Stimulated activated CD4-positive, alpha-beta T cell treated with anti-CD3 and anti-CD28 coated beads, TNF-alpha, amount 100 ng/mL, for 24 hours (primary cell): ENCODE results near the gene TRPV4.
"Not testable (repeated sequence)": the region's sequence is repeated elsewhere in the genome, so short reads cannot be mapped to it uniquely, and the experiment has no call there.

Experiments used
- DNase-seq, 3 experiments: peaks; one replicate each; pipeline ENCODE4 v3.0.0-alpha.2; 2020; ENCODE audit warnings: low read depth in 3 of 3

Gene TRPV4

GRCh38 chr12:109833307-109834189, at the start of gene TRPV4:
Gene TRPV4 (minus strand): TSS chr12:109833398. CDS start chr12:109814796, 18,602 bp downstream.
- no peak for DNase-seq

GRCh38 chr12:109881752-109882151, 48.6 kb upstream of the TRPV4 start:
- DNase-seq: no peak

GRCh38 chr12:109880938-109881337, 47.7 kb upstream of the TRPV4 start:
- no peak for DNase-seq

- DNase-seq: peak; percentile 76 to 85 (median 84)
Measured at GRCh38 chr12:109880043-109880931, 47.1 kb upstream of the TRPV4 start, which contains the start of gene GLTP. Gene GLTP (minus strand): TSS chr12:109880541. CDS start chr12:109880374, 167 bp downstream.

GRCh38 chr12:109879351-109880042, 46.3 kb upstream of the TRPV4 start:
- DNase-seq: no peak

- DNase-seq: no peak
Measured at GRCh38 chr12:109878749-109879148, 45.6 kb upstream of the TRPV4 start.

GRCh38 chr12:109878247-109878625, 45.0 kb upstream of the TRPV4 start:
- DNase-seq: no peak

GRCh38 chr12:109877504-109878246, 44.5 kb upstream of the TRPV4 start:
- no peak for DNase-seq

GRCh38 chr12:109876406-109876805, 43.2 kb upstream of the TRPV4 start:
- DNase-seq: no peak

- DNase-seq: no peak
Measured at GRCh38 chr12:109875572-109876131, 42.5 kb upstream of the TRPV4 start.

- no peak for DNase-seq
Measured at GRCh38 chr12:109873653-109874052, 40.5 kb upstream of the TRPV4 start.

GRCh38 chr12:109871668-109872314, 38.6 kb upstream of the TRPV4 start:
- no peak for DNase-seq

- no peak for DNase-seq
Measured at GRCh38 chr12:109870648-109871047, 37.5 kb upstream of the TRPV4 start.

- no peak for DNase-seq
Measured at GRCh38 chr12:109868182-109869051, 35.2 kb upstream of the TRPV4 start.

- no peak for DNase-seq
Measured at GRCh38 chr12:109864916-109865315, 31.7 kb upstream of the TRPV4 start.

GRCh38 chr12:109863847-109864712, 30.9 kb upstream of the TRPV4 start:
- DNase-seq: no peak

GRCh38 chr12:109862491-109862890, 29.3 kb upstream of the TRPV4 start:
- DNase-seq: not testable (repeated sequence)

GRCh38 chr12:109861689-109862314, 28.6 kb upstream of the TRPV4 start:
- DNase-seq: no peak
